ENCODE data around the gene UFD1. TPM values are rescaled to one million over a fixed set of nuclear protein-coding genes. Genes with fewer than 3 reads are reported as not detected.

UFD1 gene
- polyA plus RNA-seq, 1 of the 3 experiments (the other 2 are of a cell fraction) = 111 TPM

Other genes starting within 250 kb of the UFD1 start
- 6.7 and 8.6 TPM in 2 replicates for gene CLTCL1, start 187.5 kb downstream of the UFD1 start, polyA plus RNA-seq (2012; rRNA removed)
- 20.2 and 21.0 TPM in 2 replicates for gene HIRA, start 47.5 kb downstream of the UFD1 start, polyA plus RNA-seq (2012; rRNA removed)
- gene MRPL40, start 46.6 kb downstream of the UFD1 start, polyA plus RNA-seq (2012; rRNA removed) = 34.9 and 35.7 TPM in 2 replicates
- 17.7 and 22.2 TPM in 2 replicates for gene C22orf39, start 31.5 kb downstream of the UFD1 start, polyA plus RNA-seq (2012; rRNA removed)
- 23.6 and 26.4 TPM in 2 replicates for gene CDC45, start 727 bp upstream of the UFD1 start, polyA plus RNA-seq (2012; rRNA removed)
- gene CLDN5, start 45.2 kb upstream of the UFD1 start, polyA plus RNA-seq (2012; rRNA removed) = not detected in 2 replicates
- gene SEPTIN5, start 235.3 kb upstream of the UFD1 start, polyA plus RNA-seq (2012; rRNA removed) = 10.4 and 14.0 TPM in 2 replicates
- gene GP1BB, start 244.3 kb upstream of the UFD1 start, polyA plus RNA-seq (2012; rRNA removed) = 0.49 and 1.5 TPM in 2 replicates

Measured in SK-N-SH (cell line).